ENCODE data around the gene ACVR1.

DNA sequence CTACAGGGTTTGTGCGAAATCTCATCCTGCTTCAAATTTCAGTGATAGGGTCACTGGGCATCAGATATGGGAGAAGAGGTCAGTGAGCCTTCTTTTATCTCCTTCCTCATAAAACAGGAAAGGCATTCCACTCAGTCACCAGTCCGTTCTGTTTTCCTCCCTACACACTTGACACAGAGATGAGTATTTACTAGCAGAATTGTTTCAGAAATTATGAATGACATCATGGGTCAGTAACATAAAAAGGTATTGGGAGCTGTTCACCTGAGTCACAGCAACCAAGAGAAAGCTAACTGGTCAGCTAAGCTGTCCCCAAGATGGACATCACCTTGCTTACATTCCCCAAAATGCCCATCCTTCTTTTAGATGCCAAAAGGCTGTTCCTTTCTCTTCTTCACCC, 96.3 kb downstream of the ACVR1 start:
- no peak for TF ChIP-seq POLR2AphosphoS5 (IDR thresholded peaks at IDR 0.05; ENCODE audit: low read depth, low read length)
- no peak for TF ChIP-seq TCF12 (IDR thresholded peaks at IDR 0.05)
- TF ChIP-seq, protein P1, sequence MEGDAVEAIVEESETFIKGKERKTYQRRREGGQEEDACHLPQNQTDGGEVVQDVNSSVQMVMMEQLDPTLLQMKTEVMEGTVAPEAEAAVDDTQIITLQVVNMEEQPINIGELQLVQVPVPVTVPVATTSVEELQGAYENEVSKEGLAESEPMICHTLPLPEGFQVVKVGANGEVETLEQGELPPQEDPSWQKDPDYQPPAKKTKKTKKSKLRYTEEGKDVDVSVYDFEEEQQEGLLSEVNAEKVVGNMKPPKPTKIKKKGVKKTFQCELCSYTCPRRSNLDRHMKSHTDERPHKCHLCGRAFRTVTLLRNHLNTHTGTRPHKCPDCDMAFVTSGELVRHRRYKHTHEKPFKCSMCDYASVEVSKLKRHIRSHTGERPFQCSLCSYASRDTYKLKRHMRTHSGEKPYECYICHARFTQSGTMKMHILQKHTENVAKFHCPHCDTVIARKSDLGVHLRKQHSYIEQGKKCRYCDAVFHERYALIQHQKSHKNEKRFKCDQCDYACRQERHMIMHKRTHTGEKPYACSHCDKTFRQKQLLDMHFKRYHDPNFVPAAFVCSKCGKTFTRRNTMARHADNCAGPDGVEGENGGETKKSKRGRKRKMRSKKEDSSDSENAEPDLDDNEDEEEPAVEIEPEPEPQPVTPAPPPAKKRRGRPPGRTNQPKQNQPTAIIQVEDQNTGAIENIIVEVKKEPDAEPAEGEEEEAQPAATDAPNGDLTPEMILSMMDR (IDR thresholded peaks at IDR 0.05), result no peak
- TF ChIP-seq USF2 (IDR thresholded peaks at IDR 0.05; ENCODE audit: borderline replicate concordance, low read depth, low read length), result no peak

Data from SK-N-SH (cell line).